HEK293 (cell line): ENCODE measurements around the gene HDC.

Source experiments
- CTCF ChIA-PET: fragments of 350-600 bp; formaldehyde crosslinking; extraction: SDS; loops from one replicate; lab custom pipeline; 2021; ENCODE audit warnings: antibody characterized with exemption; lab: Yijun Ruan, JAX
- POLR2A ChIA-PET: fragments of 300-600 bp; formaldehyde crosslinking; extraction: SDS; loops from one replicate; lab custom pipeline; 2020; ENCODE audit warnings: antibody characterized with exemption, inconsistent platforms; lab: Yijun Ruan, JAX
- H3K27ac ChIP-seq: fragments of 200-500 bp; sonication (Bioruptor generic); 2 replicates; pipeline ENCODE4 v1.5.1; 2014; ENCODE audit warnings: low read depth, low read length, control low read depth, inconsistent platforms; ENCODE audit errors: extremely low read depth
- H3K36me3 ChIP-seq, 2 experiments: fragments of 200-500 bp in 1 of 2; sonication (Bioruptor generic) in 1 of 2; 1 replicate in 1 of 2; 2 replicates in 1 of 2; pipeline ENCODE4 v1.5.1; 2014 to 2017; ENCODE audit warnings: inconsistent platforms in 2 of 2, low read length in 2 of 2; ENCODE audit not compliant: control insufficient read depth in 2 of 2, insufficient read depth in 1 of 2
- H3K4me1 ChIP-seq: fragments of 200-500 bp; sonication (Bioruptor generic); 2 replicates; pipeline ENCODE4 v1.5.1; 2014; ENCODE audit warnings: mild to moderate bottlenecking, low read length, inconsistent platforms; ENCODE audit not compliant: control insufficient read depth, insufficient read depth
- H3K4me3 ChIP-seq: 2 replicates; pipeline ENCODE4 v1.5.1; 2011; ENCODE audit warnings: low read depth, mild to moderate bottlenecking, control low read depth, low read length, moderate library complexity
- H3K9me3 ChIP-seq: fragments of 200-500 bp; sonication (Bioruptor generic); 2 replicates; pipeline ENCODE4 v1.5.1; 2014; ENCODE audit warnings: low read depth, low read length, inconsistent platforms; ENCODE audit not compliant: control insufficient read depth, insufficient read depth
- HIC1 ChIP-seq: fragments of 450-650 bp; formaldehyde crosslinking; IDR thresholded peaks from 2 replicates; pipeline ENCODE4 v1.5.1; 2016; ENCODE audit warnings: missing biosample characterization, missing genetic modification characterization
- KLF7 ChIP-seq: fragments of 450-650 bp; formaldehyde crosslinking; IDR thresholded peaks from 2 replicates; pipeline ENCODE4 v1.5.1; 2016; ENCODE audit warnings: missing biosample characterization, missing genetic modification characterization, borderline replicate concordance
- YY2 ChIP-seq: fragments of 450-650 bp; formaldehyde crosslinking; IDR thresholded peaks from 2 replicates; pipeline ENCODE4 v1.5.1; 2016; ENCODE audit warnings: missing biosample characterization, missing genetic modification characterization
- ZBTB20 ChIP-seq: fragments of 450-650 bp; formaldehyde crosslinking; IDR thresholded peaks from 2 replicates; pipeline ENCODE4 v1.5.1; 2016; ENCODE audit warnings: missing biosample characterization, missing genetic modification characterization
- ZEB2 ChIP-seq: fragments of 450-650 bp; formaldehyde crosslinking; IDR thresholded peaks from 2 replicates; pipeline ENCODE4 v1.5.1; 2016; ENCODE audit warnings: missing biosample characterization, missing genetic modification characterization
- ZFHX2 ChIP-seq: fragments of 450-650 bp; formaldehyde crosslinking; conservative IDR thresholded peaks from 2 replicates; pipeline ENCODE4 v1.5.1; 2016; ENCODE audit warnings: missing biosample characterization, missing genetic modification characterization
- ZNF23 ChIP-seq: fragments of 450-650 bp; formaldehyde crosslinking; IDR thresholded peaks from 2 replicates; pipeline ENCODE4 v1.5.1; 2016; ENCODE audit warnings: missing biosample characterization, missing genetic modification characterization, borderline replicate concordance
- ZNF354C ChIP-seq: fragments of 450-650 bp; formaldehyde crosslinking; IDR thresholded peaks from 2 replicates; pipeline ENCODE4 v1.5.1; 2016; ENCODE audit warnings: missing biosample characterization, missing genetic modification characterization, low read depth, borderline replicate concordance
- ZNF37A ChIP-seq: fragments of 450-650 bp; IDR thresholded peaks from 2 replicates; pipeline ENCODE4 v1.5.1; 2018; ENCODE audit warnings: missing biosample characterization, missing genetic modification characterization
- ZNF398 ChIP-seq: fragments of 450-650 bp; formaldehyde crosslinking; IDR thresholded peaks from 2 replicates; pipeline ENCODE4 v1.5.1; 2017; ENCODE audit warnings: missing biosample characterization, missing genetic modification characterization
- ZNF449 ChIP-seq: fragments of 450-650 bp; formaldehyde crosslinking; IDR thresholded peaks from 2 replicates; pipeline ENCODE4 v1.5.1; 2017; ENCODE audit warnings: missing biosample characterization, mild to moderate bottlenecking, missing genetic modification characterization, moderate library complexity
- ZNF48 ChIP-seq: fragments of 450-650 bp; formaldehyde crosslinking; IDR thresholded peaks from 2 replicates; pipeline ENCODE4 v1.5.1; 2016; ENCODE audit warnings: missing biosample characterization, missing genetic modification characterization
- ZNF518A ChIP-seq: fragments of 450-650 bp; formaldehyde crosslinking; conservative IDR thresholded peaks from 2 replicates; pipeline ENCODE4 v1.5.1; 2016; ENCODE audit warnings: low read depth, missing biosample characterization, missing genetic modification characterization
- ZNF571 ChIP-seq: fragments of 450-650 bp; formaldehyde crosslinking; IDR thresholded peaks from 2 replicates; pipeline ENCODE4 v1.5.0; 2017; ENCODE audit warnings: missing biosample characterization, missing genetic modification characterization
- ZNF624 ChIP-seq: fragments of 450-650 bp; formaldehyde crosslinking; IDR thresholded peaks from 2 replicates; pipeline ENCODE4 v1.5.1; 2017; ENCODE audit warnings: missing biosample characterization, missing genetic modification characterization
- ZNF660 ChIP-seq: fragments of 450-650 bp; IDR thresholded peaks from 2 replicates; pipeline ENCODE4 v1.5.1; 2018; ENCODE audit warnings: missing biosample characterization, mild to moderate bottlenecking, missing genetic modification characterization
- ZNF791 ChIP-seq: fragments of 450-650 bp; formaldehyde crosslinking; IDR thresholded peaks from 2 replicates; pipeline ENCODE4 v1.5.1; 2016; ENCODE audit warnings: missing biosample characterization, missing genetic modification characterization

Gene HDC

GRCh38 chr15:50298340-50298739 is 32.8 kb upstream of the HDC start:
- Histone ChIP-seq H3K4me3 (no peak overlapping the region), H3K27ac (no peak overlapping the region), H3K36me3 (peaks cover 12 to 24% of the 10 kb centered on the region in 2 experiments), H3K4me1 (no peaks in the 10 kb centered on the region), H3K9me3 (no peaks in the 10 kb centered on the region)
- ChIA-PET POLR2A (interaction anchor here (1.2 kb wide), 1 partner anchor 126 kb away, joined by 4 read pairs; no protein-coding TSS in a partner anchor), CTCF (interaction anchor here (1.7 kb wide), 1 partner anchor 18 kb away, joined by 5 read pairs; no protein-coding TSS in a partner anchor)
- TF ChIP-seq ZNF518A (tag by site-specific recombination), result no peak
- TF ChIP-seq ZNF398, result no peak
- TF ChIP-seq ZNF624 (tag by site-specific recombination), result no peak
- TF ChIP-seq ZNF571 (tag by site-specific recombination), result no peak
- no peak for TF ChIP-seq ZNF48 (tag by site-specific recombination)
- TF ChIP-seq ZNF23 (tag by site-specific recombination), result no peak
- no peak for TF ChIP-seq HIC1 (tag by site-specific recombination)
- no peak for TF ChIP-seq ZNF354C (tag by site-specific recombination)
- no peak for TF ChIP-seq ZFHX2 (tag by site-specific recombination)
- TF ChIP-seq ZNF449, result no peak
- TF ChIP-seq ZBTB20 (tag by site-specific recombination), result no peak
- no peak for TF ChIP-seq ZNF37A (tag by site-specific recombination)
- no peak for TF ChIP-seq ZNF791 (tag by site-specific recombination)
- TF ChIP-seq KLF7 (tag by site-specific recombination), result no peak
- no peak for TF ChIP-seq YY2 (tag by site-specific recombination)
- no peak for TF ChIP-seq ZNF660 (tag by site-specific recombination)
- TF ChIP-seq ZEB2, result no peak
